A549 (cell line): ENCODE data around the gene MRPS15. TPM values are rescaled to one million over a fixed set of nuclear protein-coding genes. Genes with fewer than 3 reads are reported as not detected.

ENCODE experiments used
- ATAC-seq, 2 experiments: fragments of 200-7000 bp in 1 of 2; fragments of >200 bp in 1 of 2; cut with Nextera tagmentation in 1 of 2; cut with Tn5 transposase in 1 of 2; 3 replicates each; pipeline versions ENCODE4 v1.8.0 to v1.9.1; 2018 to 2020; ENCODE audit warnings: mild to moderate bottlenecking in 1 of 2, moderate library complexity in 1 of 2
- CTCF ChIA-PET: fragments of 300-600 bp; sonication (Branson Sonifier 250); formaldehyde crosslinking; extraction: SDS; loops from one replicate; lab custom pipeline; 2021; ENCODE audit warnings: antibody characterized with exemption, inconsistent platforms; lab: Yijun Ruan, JAX
- POLR2A ChIA-PET: fragments of 350-600 bp; formaldehyde crosslinking; extraction: SDS; loops from one replicate; lab custom pipeline; 2021; ENCODE audit warnings: antibody characterized with exemption, inconsistent platforms; lab: Yijun Ruan, JAX
- DNase-seq, 2 experiments: peaks; one replicate each; pipeline versions ENCODE4 v3.0.0 to v3.0.0-alpha.2; 2011 to 2016; ENCODE audit warnings: low read depth in 1 of 2, low spot score in 1 of 2
- FAIRE-seq: peaks from 2 replicates; lab custom pipeline; 2011; peaks lifted over from hg19 to GRCh38; lab: Jason Lieb, UNC
- H3K27ac ChIP-seq, 2 experiments: fragments of >200 bp; sonication (Bioruptor Twin); formaldehyde crosslinking; 3 replicates each; pipeline ENCODE4 v1.5.1; 2016 to 2017
- H3K4me1 ChIP-seq: fragments of >200 bp; sonication (Bioruptor Twin); formaldehyde crosslinking; 3 replicates; pipeline ENCODE4 v1.6.1; 2016
- H3K4me2 ChIP-seq: fragments of >200 bp; sonication (Bioruptor Twin); formaldehyde crosslinking; 3 replicates; pipeline ENCODE4 v1.6.1; 2016
- H3K4me3 ChIP-seq: fragments of >200 bp; sonication (Bioruptor Twin); formaldehyde crosslinking; 3 replicates; pipeline ENCODE4 v1.5.1; 2016
- H3K9me3 ChIP-seq: fragments of >200 bp; sonication (Bioruptor Twin); formaldehyde crosslinking; 3 replicates; pipeline ENCODE4 v1.6.1; 2016
- BHLHE40 ChIP-seq: IDR thresholded peaks from 2 replicates; pipeline ENCODE4 v1.6.1; 2012; ENCODE audit warnings: low read depth, low read length, inconsistent platforms
- CEBPB ChIP-seq, 2 experiments: fragments of >200 bp in 1 of 2; sonication (Bioruptor Twin) in 1 of 2; formaldehyde crosslinking in 1 of 2; IDR thresholded peaks; 2 replicates each; pipeline ENCODE4 v1.6.1; 2012 to 2016
- CHD4 ChIP-seq: fragments of 200-600 bp; sonication (generic); IDR thresholded peaks from 2 replicates; pipeline ENCODE4 v1.6.1; 2016; ENCODE audit warnings: antibody characterized with exemption, mild to moderate bottlenecking, borderline replicate concordance
- GATA3 ChIP-seq: IDR thresholded peaks from 2 replicates; pipeline ENCODE4 v1.6.1; 2012; ENCODE audit warnings: borderline replicate concordance
- HES2 ChIP-seq: fragments of >200 bp; sonication (Bioruptor Twin); formaldehyde crosslinking; IDR thresholded peaks from 2 replicates; pipeline ENCODE4 v1.6.1; 2016
- HOXB5 ChIP-seq: fragments of 250-450 bp; sonication (Bioruptor Pico); IDR thresholded peaks from 2 replicates; pipeline ENCODE4 v1.5.0; 2020; ENCODE audit warnings: mild to moderate bottlenecking, moderate library complexity
- MYC ChIP-seq: IDR thresholded peaks from 2 replicates; pipeline ENCODE4 v1.6.1; 2012; ENCODE audit warnings: mild to moderate bottlenecking, inconsistent platforms, low read length, improper control_type of control experiment, borderline replicate concordance
- NFE2L2 ChIP-seq: fragments of 150-350 bp; conservative IDR thresholded peaks from 2 replicates; pipeline ENCODE4 v1.6.1; 2014; ENCODE audit warnings: low read length
- NPAS2 ChIP-seq: fragments of 250-450 bp; sonication (Bioruptor Pico); IDR thresholded peaks from 2 replicates; pipeline ENCODE4 v1.8.0; 2022; ENCODE audit warnings: mild to moderate bottlenecking, moderate library complexity, borderline replicate concordance
- POLR2AphosphoS2 ChIP-seq: conservative IDR thresholded peaks from 2 replicates; pipeline ENCODE4 v1.6.1; 2012; ENCODE audit warnings: low read length, improper control_type of control experiment, inconsistent platforms
- RFX5 ChIP-seq: fragments of 450-650 bp; IDR thresholded peaks from 2 replicates; pipeline ENCODE4 v1.7.1; 2014; ENCODE audit warnings: antibody characterized with exemption, mild to moderate bottlenecking, moderate library complexity
- RNF2 ChIP-seq: fragments of 200-600 bp; sonication (generic); IDR thresholded peaks from 2 replicates; pipeline ENCODE4 v1.6.1; 2016; ENCODE audit warnings: low read depth, mild to moderate bottlenecking, antibody characterized with exemption, moderate library complexity, borderline replicate concordance
- SMC3 ChIP-seq: fragments of >200 bp; sonication (Bioruptor Twin); formaldehyde crosslinking; IDR thresholded peaks from 3 replicates; pipeline ENCODE4 v1.6.1; 2018; ENCODE audit warnings: inconsistent platforms
- SREBF2 ChIP-seq: fragments of 450-650 bp; IDR thresholded peaks from 2 replicates; pipeline ENCODE4 v1.6.1; 2014; ENCODE audit warnings: mild to moderate bottlenecking, moderate library complexity
- ZFP36 ChIP-seq: fragments of 450-650 bp; IDR thresholded peaks from 2 replicates; pipeline ENCODE4 v1.6.1; 2014; ENCODE audit warnings: borderline replicate concordance; ENCODE audit not compliant: partially characterized antibody
- WGBS: methylation state at CpG from one replicate; pipeline ENCODE4 v1.1.6; 2017; ENCODE audit errors: missing lambda C conversion rate; 5-methylcytosine and 5-hydroxymethylcytosine counted together
- polyA plus RNA-seq, 4 experiments: library from polyadenylated mRNA; depleted of rRNA in 3 of 4; stranded (reverse); fragments of >200 nt; fragmentation: RNase III in 1 of 4; extraction: RNeasy Plus Mini Kit Qiagen cat#74134 plus additional on column Dnase treatment in 1 of 4; gene quantifications; 2 replicates in 3 of 4; 3 replicates in 1 of 4; pipeline ENCODE4 v1.2.3, GENCODE V29; 2011 to 2017
- TF ChIP-seq, protein P1 (sequence below): IDR thresholded peaks from 2 replicates; pipeline ENCODE4 v1.6.1; 2012
- TF ChIP-seq, protein P2 (sequence below): fragments of >200 bp; sonication (Bioruptor Twin); formaldehyde crosslinking; IDR thresholded peaks from 3 replicates; pipeline ENCODE4 v1.5.1; 2016

MRPS15 gene
- polyA plus RNA-seq, 2 of the 4 experiments (the other 2 are of a cell fraction): 74.7 to 79.7 TPM

DNA sequence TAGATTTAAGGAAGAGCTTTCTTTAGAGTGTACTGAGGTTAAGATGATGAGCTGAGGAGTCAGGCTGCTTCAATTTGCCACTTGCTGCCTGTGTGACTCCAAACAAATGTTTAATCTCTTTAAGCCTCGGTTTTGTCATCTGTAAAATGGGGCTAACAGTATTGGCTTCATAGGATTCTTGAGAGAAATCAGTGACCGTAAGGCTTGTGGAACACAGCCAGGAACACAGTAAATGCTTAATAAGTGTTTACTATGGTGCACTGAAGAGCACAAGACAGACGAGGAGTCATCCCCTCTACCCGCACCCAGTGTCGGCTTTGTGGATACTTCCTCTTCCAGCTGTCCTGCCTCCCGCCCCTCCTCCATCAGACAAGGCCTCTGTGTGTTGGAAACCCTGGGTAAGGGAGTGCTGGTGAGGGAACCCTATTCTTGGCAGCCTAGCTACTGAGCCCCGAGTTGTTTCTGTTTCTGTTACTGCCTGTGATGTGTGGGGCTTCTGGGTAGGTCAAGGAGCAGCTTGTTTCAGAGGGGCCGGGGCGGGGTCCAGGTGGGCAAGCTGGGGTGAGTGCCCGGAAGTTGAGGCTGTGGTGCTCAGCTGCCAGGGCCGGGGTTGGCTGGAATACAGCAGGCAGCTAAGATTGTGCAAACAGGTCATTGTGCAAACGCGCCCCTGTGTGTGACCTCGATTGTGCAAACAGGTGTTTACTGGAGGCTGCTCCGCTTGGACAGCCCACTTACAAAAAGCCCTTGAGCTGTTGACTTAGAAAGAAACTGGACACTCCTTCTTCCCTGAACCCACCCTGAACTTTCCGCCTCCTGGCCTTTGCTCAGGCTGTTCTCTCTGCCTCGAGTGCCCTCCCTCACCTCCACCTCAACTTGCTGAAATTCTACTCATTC lies 22.5 kb upstream of the MRPS15 start (continued):
- TF ChIP-seq, protein P1, sequence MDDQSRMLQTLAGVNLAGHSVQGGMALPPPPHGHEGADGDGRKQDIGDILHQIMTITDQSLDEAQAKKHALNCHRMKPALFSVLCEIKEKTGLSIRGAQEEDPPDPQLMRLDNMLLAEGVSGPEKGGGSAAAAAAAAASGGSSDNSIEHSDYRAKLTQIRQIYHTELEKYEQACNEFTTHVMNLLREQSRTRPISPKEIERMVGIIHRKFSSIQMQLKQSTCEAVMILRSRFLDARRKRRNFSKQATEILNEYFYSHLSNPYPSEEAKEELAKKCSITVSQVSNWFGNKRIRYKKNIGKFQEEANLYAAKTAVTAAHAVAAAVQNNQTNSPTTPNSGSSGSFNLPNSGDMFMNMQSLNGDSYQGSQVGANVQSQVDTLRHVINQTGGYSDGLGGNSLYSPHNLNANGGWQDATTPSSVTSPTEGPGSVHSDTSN: no peak
- TF ChIP-seq CHD4: peak; percentile 99
- TF ChIP-seq MYC: no peak
- TF ChIP-seq NPAS2 (CRISPR knock-in tag): no peak
- no peak for TF ChIP-seq SREBF2
- no peak for TF ChIP-seq NFE2L2
- TF ChIP-seq HES2: peak; percentile 97
- TF ChIP-seq GATA3: peak; percentile 49; the same call in 1 of the 2 replicates

- CTCF ChIA-PET: interaction anchor here (1.6 kb wide), 1 partner anchor 31 kb away, joined by 9 read pairs; no protein-coding TSS in a partner anchor
- WGBS: 94% methylated on average over 2 of the region's 2 CpGs
- no peak for FAIRE-seq
Observed at GRCh38 chr1:36486093-36486438, 21.9 kb upstream of the MRPS15 start.

GRCh38 chr1:36484099-36484498 lies 19.9 kb upstream of the MRPS15 start:
- no peak overlapping the region for H3K4me2 ChIP-seq
- FAIRE-seq: no peak
- TF ChIP-seq SMC3 (no peak), ZFP36 (no peak), NPAS2 (CRISPR knock-in tag) (no peak), HOXB5 (CRISPR knock-in tag) (no peak), RFX5 (no peak), RNF2 (no peak), CEBPB (IDR thresholded peaks at IDR 0.05) (no peak)
- TF ChIP-seq, protein P2, sequence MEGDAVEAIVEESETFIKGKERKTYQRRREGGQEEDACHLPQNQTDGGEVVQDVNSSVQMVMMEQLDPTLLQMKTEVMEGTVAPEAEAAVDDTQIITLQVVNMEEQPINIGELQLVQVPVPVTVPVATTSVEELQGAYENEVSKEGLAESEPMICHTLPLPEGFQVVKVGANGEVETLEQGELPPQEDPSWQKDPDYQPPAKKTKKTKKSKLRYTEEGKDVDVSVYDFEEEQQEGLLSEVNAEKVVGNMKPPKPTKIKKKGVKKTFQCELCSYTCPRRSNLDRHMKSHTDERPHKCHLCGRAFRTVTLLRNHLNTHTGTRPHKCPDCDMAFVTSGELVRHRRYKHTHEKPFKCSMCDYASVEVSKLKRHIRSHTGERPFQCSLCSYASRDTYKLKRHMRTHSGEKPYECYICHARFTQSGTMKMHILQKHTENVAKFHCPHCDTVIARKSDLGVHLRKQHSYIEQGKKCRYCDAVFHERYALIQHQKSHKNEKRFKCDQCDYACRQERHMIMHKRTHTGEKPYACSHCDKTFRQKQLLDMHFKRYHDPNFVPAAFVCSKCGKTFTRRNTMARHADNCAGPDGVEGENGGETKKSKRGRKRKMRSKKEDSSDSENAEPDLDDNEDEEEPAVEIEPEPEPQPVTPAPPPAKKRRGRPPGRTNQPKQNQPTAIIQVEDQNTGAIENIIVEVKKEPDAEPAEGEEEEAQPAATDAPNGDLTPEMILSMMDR: no peak
- TF ChIP-seq, protein P1: no peak
- TF ChIP-seq, all 56 proteins: peak for 0
- DNase-seq: no peak
- no peak overlapping the region for H3K4me3 ChIP-seq
- no peak for ATAC-seq
- CTCF ChIA-PET: interaction anchor here (0.6 kb wide), 1 partner anchor 319 kb away, joined by 3 read pairs; no protein-coding TSS in a partner anchor
- WGBS: 84% methylated on average over 2 of the region's 2 CpGs
- no peak overlapping the region for H3K27ac ChIP-seq
- peaks cover 21% of the 10 kb centered on the region for H3K4me1 ChIP-seq
- POLR2A ChIA-PET: no interaction called here
- no peaks in the 10 kb centered on the region for H3K9me3 ChIP-seq

More at GRCh38 chr1:36486093-36486438, 21.9 kb upstream of the MRPS15 start:
- peak overlapping the region; percentile 74 for H3K4me2 ChIP-seq
- ATAC-seq: no peak
- no peaks in the 10 kb centered on the region for H3K9me3 ChIP-seq
- no peak for TF ChIP-seq BHLHE40
- no peak for TF ChIP-seq MYC
- no peak for TF ChIP-seq POLR2AphosphoS2
- POLR2A ChIA-PET: interaction anchor here (2.6 kb wide), 1 partner anchor 22 kb away, joined by 12 read pairs; the partner anchor contains the start of gene MRPS15
- peaks cover 21% of the 10 kb centered on the region for H3K4me1 ChIP-seq
- no peak for DNase-seq
- H3K4me3 ChIP-seq: no peak overlapping the region
- peak overlapping the region; percentile 81 to 84 for H3K27ac ChIP-seq
